K562 (cell line): Measurements from ENCODE around the gene LRP1-AS. TPM values are rescaled to one million over a fixed set of nuclear protein-coding genes. Genes with fewer than 3 reads are reported as not detected.

ENCODE experiments used
- CHD7 ChIP-seq: fragments of 200-600 bp; sonication (generic); IDR thresholded peaks from one replicate; pipeline ENCODE4 v1.6.1; 2012; ENCODE audit warnings: mild to moderate bottlenecking, low read depth, low read length, inconsistent platforms
- ELK3 ChIP-seq: fragments of 450-650 bp; formaldehyde crosslinking; IDR thresholded peaks from 2 replicates; pipeline ENCODE4 v1.4.0; 2020; ENCODE audit warnings: mild to moderate bottlenecking
- FOXA3 ChIP-seq, 2 experiments: fragments of 450-650 bp in 1 of 2; sonication (generic) in 1 of 2; formaldehyde crosslinking; IDR thresholded peaks in 1 of 2; conservative IDR thresholded peaks in 1 of 2; 2 replicates each; pipeline versions ENCODE4 v1.4.0 to v1.8.0; 2020 to 2022; ENCODE audit warnings: mild to moderate bottlenecking in 2 of 2, missing genetic modification reagents in 1 of 2
- FOXJ2 ChIP-seq: fragments of 200-800 bp; sonication (Bioruptor generic); IDR thresholded peaks from 2 replicates; pipeline ENCODE4 v1.6.1; 2016; ENCODE audit warnings: missing genetic modification characterization, missing compliant biosample characterization
- HINFP ChIP-seq: fragments of 450-650 bp; conservative IDR thresholded peaks from 2 replicates; pipeline ENCODE4 v1.6.1; 2016; ENCODE audit warnings: missing genetic modification characterization, low read depth, mild to moderate bottlenecking, control low read depth, missing compliant biosample characterization
- HMBOX1 ChIP-seq: sonication (generic); IDR thresholded peaks from 2 replicates; pipeline ENCODE4 v1.6.1; 2016
- HMGN3 ChIP-seq: IDR thresholded peaks from 2 replicates; pipeline ENCODE4 v1.6.1; 2011; ENCODE audit warnings: borderline replicate concordance, low read depth, mild to moderate bottlenecking, mixed read lengths, low read length; ENCODE audit not compliant: insufficient read length; ENCODE audit errors: extremely low read depth
- LARP7 ChIP-seq: fragments of 450-650 bp; IDR thresholded peaks from 2 replicates; pipeline ENCODE4 v1.6.1; 2016
- LEF1 ChIP-seq: fragments of 450-650 bp; IDR thresholded peaks from 2 replicates; pipeline ENCODE4 v1.6.1; 2016; ENCODE audit warnings: mild to moderate bottlenecking
- ZNF280A ChIP-seq: fragments of 450-650 bp; IDR thresholded peaks from 2 replicates; pipeline ENCODE4 v1.6.1; 2018; ENCODE audit warnings: mild to moderate bottlenecking, low read depth; ENCODE audit not compliant: partially characterized antibody
- polyA plus RNA-seq, 8 experiments: library from polyadenylated mRNA; depleted of rRNA in 4 of 8; stranded (reverse) in 5 of 8; unstranded in 3 of 8; fragments of >200 nt; fragmentation: Nextera tagmentation in 2 of 8; fragmentation: Illumina TruSeq in 1 of 8; extraction: Ambion mirVana in 2 of 8; extraction: Trizol in 1 of 8; gene quantifications; 2 replicates each; pipeline versions ENCODE4 v1.2.1 to v1.2.3, GENCODE V29; 2011 to 2014; ENCODE audit warnings: inconsistent platforms in 1 of 8, missing spikeins in 1 of 8
- total RNA-seq, 7 experiments: library from RNA; depleted of rRNA in 6 of 7; stranded (reverse); fragments of >200 nt in 6 of 7; fragmentation: Illumina TruSeq in 2 of 7; extraction: Trizol in 2 of 7; gene quantifications; 2 replicates each; pipeline versions ENCODE4 v1.2.1 to v1.2.3, GENCODE V29; 2011 to 2021; ENCODE audit warnings: low replicate concordance in 1 of 7

Gene LRP1-AS
- total and polyA plus RNA-seq, 9 of the 15 experiments (the other 6 are each of a cell fraction or from before 2014, with no cell fraction given), result not detected

GRCh38 chr12:57116580-57117281 is 30.7 kb downstream of the LRP1-AS start (continued):
- TF ChIP-seq ELK3 (CRISPR knock-in tag) (no peak), HMGN3 (no peak), HINFP (no peak), CHD7 (no peak), ZNF280A (no peak), HMBOX1 (no peak), FOXA3 (CRISPR knock-in tag; conservative IDR thresholded peaks at IDR 0.05 in 1 of 2, IDR thresholded peaks at IDR 0.05 in 1 of 2) (no peak), LEF1 (no peak), FOXJ2 (tag) (no peak), LARP7 (no peak)
